IPS DF 6.9 (cell line): ENCODE data around the gene ACOT13.
"Not testable (repeated sequence)": the region's sequence is repeated elsewhere in the genome, so short reads cannot be mapped to it uniquely, and the experiment has no call there.

Source experiments
- DNase-seq: peaks from one replicate; pipeline ENCODE4 v3.0.0-alpha.2; 2013; ENCODE audit warnings: low read depth, low spot score
- H3K27ac ChIP-seq: one replicate; pipeline ENCODE4 v1.5.1; 2013; ENCODE audit warnings: low read length, control low read depth
- H3K27me3 ChIP-seq: 2 replicates; pipeline ENCODE4 v1.6.1; 2013; ENCODE audit warnings: mild to moderate bottlenecking, low read length; ENCODE audit not compliant: control insufficient read depth, insufficient read depth
- H3K36me3 ChIP-seq: 2 replicates; pipeline ENCODE4 v1.6.1; 2013; ENCODE audit warnings: low read length; ENCODE audit not compliant: control insufficient read depth, insufficient read depth
- H3K4me1 ChIP-seq: 2 replicates; pipeline ENCODE4 v1.6.1; 2013; ENCODE audit warnings: low read length; ENCODE audit not compliant: control insufficient read depth, insufficient read depth
- H3K4me3 ChIP-seq: 2 replicates; pipeline ENCODE4 v1.5.1; 2013; ENCODE audit warnings: mild to moderate bottlenecking, low read length
- H3K9me3 ChIP-seq: 2 replicates; pipeline ENCODE4 v1.6.1; 2013; ENCODE audit warnings: low read length, inconsistent platforms; ENCODE audit not compliant: control insufficient read depth, insufficient read depth
- WGBS: extraction: QIAGEN DNeasy Blood & Tissue Kit; methylation state at CpG from one replicate; pipeline ENCODE4 v1.1.7; 2013; ENCODE audit warnings: mixed read lengths, missing lambda C conversion rate; ENCODE audit not compliant: insufficient read length, insufficient coverage; 5-methylcytosine and 5-hydroxymethylcytosine counted together

ACOT13 gene

DNA sequence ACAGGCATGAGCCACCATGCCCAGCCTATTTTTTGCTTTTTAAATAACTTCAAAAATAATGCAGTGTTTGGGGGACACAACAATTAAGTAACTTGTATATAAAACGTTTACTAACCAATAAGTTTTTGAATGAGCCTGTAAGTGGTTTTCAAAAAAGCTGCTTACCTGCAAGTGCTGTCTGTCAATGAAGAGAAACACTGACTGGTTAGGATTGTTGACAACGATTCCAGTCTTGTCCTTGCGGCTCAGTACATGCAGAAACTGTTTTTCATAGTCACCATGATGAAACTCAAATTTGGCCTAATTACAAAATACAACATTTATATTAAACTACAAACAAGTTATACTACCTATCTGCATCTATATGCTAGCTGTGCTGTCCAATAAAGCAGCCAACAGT is 41.7 kb downstream of the ACOT13 start:
- no CpG with 5 or more reads among the region's 3 CpGs for WGBS

DNA sequence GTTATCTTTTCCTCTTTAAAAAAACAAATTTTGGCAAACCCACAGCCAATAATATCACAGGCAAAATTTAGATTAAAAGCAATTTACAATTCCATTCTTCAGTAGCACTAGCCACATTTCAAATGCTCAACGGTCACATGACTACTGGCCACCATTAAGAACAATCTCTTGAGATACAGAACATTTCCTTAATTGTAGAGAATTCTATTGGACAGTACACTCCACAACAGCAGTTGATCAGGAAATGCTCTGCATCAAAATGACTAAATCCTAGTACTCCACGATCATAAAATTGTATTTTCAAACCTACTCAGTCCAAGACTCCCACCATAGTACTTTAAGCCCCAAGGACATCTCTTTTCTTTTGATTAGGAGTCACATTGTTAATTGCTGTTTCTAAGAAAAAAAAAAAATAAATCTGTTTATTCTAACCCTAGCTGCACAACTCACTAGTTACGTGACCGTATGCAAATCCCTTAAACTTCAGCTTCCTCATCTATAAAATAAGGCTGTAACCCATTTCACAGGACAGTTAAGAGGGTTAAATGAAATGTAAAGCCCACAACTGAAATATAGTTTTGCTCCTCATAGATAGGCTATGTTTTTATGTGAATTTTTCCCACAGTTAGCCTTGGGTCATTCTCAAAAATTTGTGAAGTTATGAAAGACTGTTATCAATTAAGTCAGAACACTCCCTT is 42.3 kb downstream of the ACOT13 start:
- WGBS: no CpG with 5 or more reads among the region's 4 CpGs

More for the DNA sequence above, 41.7 kb downstream of the ACOT13 start:
- H3K4me3 ChIP-seq: no peak overlapping the region
- no peaks in the 10 kb centered on the region for H3K4me1 ChIP-seq
- H3K9me3 ChIP-seq: no peaks in the 10 kb centered on the region
- DNase-seq: no peak
- peaks cover 21% of the 10 kb centered on the region; the same call in 1 of the 2 replicates for H3K36me3 ChIP-seq
- no peaks in the 10 kb centered on the region for H3K27me3 ChIP-seq
- H3K27ac ChIP-seq: no peak overlapping the region

DNA sequence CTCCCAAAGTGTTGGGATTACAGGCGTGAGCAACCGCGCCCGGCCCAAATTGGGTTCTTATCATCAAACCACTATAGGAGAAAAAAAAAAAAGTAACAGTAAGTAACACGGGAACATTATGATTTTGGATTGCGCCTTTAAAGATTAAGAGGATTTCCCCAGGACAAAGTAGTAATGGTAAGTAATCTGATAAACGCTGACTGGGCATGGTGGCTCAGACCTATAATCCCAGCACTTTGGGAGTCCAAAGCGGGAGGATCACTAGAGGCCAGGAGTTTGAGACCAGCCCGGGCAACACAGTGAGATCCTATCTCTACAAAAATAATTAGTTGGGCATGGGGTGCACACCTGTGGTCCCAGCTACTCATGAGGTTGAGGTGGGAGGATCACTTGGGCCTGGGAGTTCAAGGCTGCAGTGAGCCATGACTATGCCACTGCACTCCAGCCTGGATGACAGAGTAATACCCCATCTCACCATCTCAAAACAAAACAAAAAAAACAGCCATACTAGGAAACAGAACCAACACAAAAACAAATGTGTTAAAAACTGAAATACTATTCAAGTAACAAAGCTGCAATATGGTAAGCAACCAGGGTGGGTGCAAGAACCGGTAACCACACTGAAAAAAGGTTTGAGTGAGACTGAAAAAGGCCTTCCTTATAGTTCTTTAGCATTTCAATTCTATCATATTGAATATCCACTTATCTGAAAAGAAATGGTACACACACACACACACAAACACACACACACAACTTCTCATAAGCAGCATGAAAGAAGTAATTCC is 43.8 kb downstream of the ACOT13 start:
- no CpG with 5 or more reads among the region's 10 CpGs for WGBS
- Histone ChIP-seq H3K4me3 (no peak overlapping the region), H3K36me3 (peaks cover 27% of the 10 kb centered on the region; the same call in 1 of the 2 replicates), H3K9me3 (no peaks in the 10 kb centered on the region), H3K27ac (no peak overlapping the region), H3K4me1 (no peaks in the 10 kb centered on the region), H3K27me3 (no peaks in the 10 kb centered on the region)
- DNase-seq: no peak

More for the DNA sequence above, 42.3 kb downstream of the ACOT13 start:
- H3K4me3 ChIP-seq: no peak overlapping the region
- no peak overlapping the region for H3K27ac ChIP-seq
- no peaks in the 10 kb centered on the region for H3K27me3 ChIP-seq
- no peaks in the 10 kb centered on the region for H3K9me3 ChIP-seq
- DNase-seq: no peak
- H3K4me1 ChIP-seq: no peaks in the 10 kb centered on the region
- peaks cover 21% of the 10 kb centered on the region; the same call in 1 of the 2 replicates for H3K36me3 ChIP-seq

DNA sequence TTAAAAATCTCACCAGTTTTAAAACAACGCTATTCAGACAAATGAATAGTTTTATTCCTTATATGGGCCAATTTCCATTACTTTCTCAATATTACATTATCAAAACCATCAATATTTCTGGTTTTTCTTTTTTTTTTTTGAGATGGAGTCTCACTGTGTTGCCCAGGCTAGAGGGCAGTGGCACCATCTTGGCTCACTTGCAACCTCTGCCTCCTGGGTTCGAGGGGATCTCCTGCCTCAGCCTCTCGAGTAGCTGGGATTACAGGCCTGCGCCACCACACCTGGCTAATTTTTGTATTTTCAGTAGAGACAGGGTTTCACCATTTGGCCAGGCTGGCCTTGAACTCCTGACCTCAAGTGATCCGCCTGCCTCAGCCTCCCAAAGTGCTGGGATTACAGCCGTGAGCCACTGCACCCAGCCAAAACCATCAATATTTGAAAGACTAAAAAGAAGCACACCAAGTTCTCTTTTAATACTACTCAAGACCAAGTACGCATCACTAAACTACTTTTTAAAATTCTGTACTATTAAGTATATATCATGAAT is 49.8 kb downstream of the ACOT13 start:
- H3K9me3 ChIP-seq, H3K4me1 ChIP-seq, DNase-seq, H3K27ac ChIP-seq, H3K4me3 ChIP-seq, H3K27me3 ChIP-seq: not testable (repeated sequence)
- peaks cover 12% of the 10 kb centered on the region; the same call in 1 of the 2 replicates for H3K36me3 ChIP-seq
- WGBS: 100% methylated on average over 1 of the region's 7 CpGs

DNA sequence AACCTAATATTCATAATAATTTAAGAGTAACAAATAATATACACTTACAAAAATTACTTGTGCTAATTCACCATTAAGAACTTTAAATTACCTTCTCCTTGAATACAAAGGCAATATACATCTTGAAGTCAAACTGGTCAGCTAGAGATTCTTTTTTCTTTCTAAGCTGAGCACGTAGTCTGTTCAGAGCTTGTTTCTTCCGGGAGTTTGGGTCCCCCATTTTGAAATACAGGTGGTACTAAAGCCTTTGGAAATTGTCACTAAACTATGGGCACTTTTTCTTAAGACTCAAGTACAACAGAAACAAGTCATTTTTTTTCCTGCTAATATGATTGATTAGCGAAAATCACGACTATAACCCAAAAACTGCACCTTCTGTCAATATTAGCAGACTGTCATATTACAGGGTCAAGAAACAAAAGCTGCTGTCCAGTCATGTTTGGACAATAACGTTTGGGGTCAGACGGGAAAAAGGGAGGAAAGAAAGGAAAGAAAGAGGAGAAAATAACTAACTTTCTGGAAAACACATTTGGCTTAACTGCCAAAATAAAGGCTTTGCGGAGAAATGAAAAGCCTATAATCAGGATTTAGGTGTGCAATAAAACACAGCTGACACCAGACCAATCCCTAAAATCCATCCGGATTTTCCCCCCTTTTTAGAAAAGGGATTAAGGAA is 51.7 kb downstream of the ACOT13 start:
- H3K9me3 ChIP-seq: no peaks in the 10 kb centered on the region
- H3K4me1 ChIP-seq: no peaks in the 10 kb centered on the region
- H3K36me3 ChIP-seq: peaks cover 9% of the 10 kb centered on the region; the same call in 1 of the 2 replicates
- DNase-seq: no peak
- H3K4me3 ChIP-seq: peak overlapping the region; percentile 84; the same call in 1 of the 2 replicates
- WGBS: no CpG with 5 or more reads among the region's 8 CpGs
- no peaks in the 10 kb centered on the region for H3K27me3 ChIP-seq
- no peak overlapping the region for H3K27ac ChIP-seq

DNA sequence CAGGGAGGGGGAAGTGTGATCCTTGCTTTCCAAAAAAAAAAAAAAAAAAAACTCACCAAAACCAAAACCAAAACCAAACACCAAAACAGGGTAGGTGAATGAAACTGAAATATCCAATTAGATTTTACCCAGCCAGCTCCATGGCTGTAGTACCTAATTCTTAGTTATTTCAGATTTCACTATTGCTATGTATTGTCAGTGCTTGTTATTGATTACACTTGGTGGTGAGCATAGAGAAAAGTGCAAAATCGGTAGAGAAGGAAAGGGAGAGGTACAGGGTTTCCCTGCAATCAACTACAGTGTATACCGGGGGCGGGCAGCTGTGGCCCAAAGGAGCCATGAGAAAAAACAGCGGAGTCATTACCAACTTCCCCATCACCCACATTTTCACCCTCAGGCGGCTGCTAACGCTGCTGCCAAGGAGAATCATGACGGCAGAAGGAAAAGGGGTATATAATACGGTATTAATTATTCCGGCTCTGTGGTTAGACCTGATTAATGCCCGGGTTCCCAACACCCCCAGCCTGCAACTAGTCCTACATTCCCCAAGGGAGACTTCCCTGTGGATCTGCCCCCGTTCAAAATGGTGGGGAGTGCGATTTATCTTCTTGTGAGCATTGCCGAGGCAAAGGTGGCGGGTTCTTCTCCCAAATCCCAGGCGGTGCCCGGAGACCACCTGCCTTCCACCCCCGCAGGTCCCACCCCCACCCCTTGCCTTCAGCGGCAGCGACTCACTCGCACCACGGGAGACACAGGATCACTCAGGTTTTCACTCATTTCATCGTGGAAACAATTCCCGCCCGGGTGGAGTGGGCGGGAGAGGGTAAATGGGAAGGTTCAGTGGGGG is 52.5 kb downstream of the ACOT13 start, which contains the start of gene C6orf62:
Gene C6orf62, minus strand, starts transcription at position 30 of the 847 bp plus-strand sequence. CDS start 486 bp downstream, outside the sequence.
- no peaks in the 10 kb centered on the region for H3K9me3 ChIP-seq
- H3K36me3 ChIP-seq: peaks cover 9% of the 10 kb centered on the region; the same call in 1 of the 2 replicates
- H3K4me1 ChIP-seq: no peaks in the 10 kb centered on the region
- no peak within 1 kb of the TSS for H3K27ac ChIP-seq
- no peak for DNase-seq
- no CpG with 5 or more reads among the region's 25 CpGs for WGBS
- no peaks in the 10 kb centered on the region for H3K27me3 ChIP-seq
- H3K4me3 ChIP-seq: peak within 1 kb of the TSS; percentile 84

DNA sequence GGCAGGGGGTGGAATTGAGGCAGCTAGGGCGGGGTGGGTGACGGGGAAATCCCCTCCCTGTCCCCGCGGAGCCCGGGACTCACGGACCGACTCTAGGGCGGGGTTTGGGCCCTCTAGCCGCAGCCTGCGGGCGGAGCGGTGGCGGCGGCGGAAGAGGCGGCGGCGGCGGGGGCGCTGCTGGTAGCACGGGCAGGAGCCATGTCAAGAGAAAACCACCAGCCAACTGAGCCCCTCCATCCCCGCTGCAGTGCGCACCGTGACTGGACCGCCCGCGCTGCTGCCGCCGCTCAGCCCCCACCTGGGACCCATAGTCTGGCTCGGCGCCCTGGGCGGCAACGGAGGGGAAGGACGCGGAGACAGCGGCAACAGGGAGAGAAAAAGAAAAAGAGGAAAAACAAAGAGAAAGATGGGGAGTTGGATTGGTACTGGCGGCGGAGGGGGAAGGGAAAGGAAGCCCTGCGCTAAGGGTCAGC is 53.3 kb downstream of the ACOT13 start:
- Histone ChIP-seq H3K9me3 (no peaks in the 10 kb centered on the region), H3K4me1 (no peaks in the 10 kb centered on the region), H3K36me3 (peaks cover 5% of the 10 kb centered on the region; the same call in 1 of the 2 replicates), H3K27me3 (no peaks in the 10 kb centered on the region), H3K27ac (no peak overlapping the region), H3K4me3 (peak overlapping the region; percentile 84)
- DNase-seq: no peak
- WGBS: no CpG with 5 or more reads among the region's 39 CpGs

DNA sequence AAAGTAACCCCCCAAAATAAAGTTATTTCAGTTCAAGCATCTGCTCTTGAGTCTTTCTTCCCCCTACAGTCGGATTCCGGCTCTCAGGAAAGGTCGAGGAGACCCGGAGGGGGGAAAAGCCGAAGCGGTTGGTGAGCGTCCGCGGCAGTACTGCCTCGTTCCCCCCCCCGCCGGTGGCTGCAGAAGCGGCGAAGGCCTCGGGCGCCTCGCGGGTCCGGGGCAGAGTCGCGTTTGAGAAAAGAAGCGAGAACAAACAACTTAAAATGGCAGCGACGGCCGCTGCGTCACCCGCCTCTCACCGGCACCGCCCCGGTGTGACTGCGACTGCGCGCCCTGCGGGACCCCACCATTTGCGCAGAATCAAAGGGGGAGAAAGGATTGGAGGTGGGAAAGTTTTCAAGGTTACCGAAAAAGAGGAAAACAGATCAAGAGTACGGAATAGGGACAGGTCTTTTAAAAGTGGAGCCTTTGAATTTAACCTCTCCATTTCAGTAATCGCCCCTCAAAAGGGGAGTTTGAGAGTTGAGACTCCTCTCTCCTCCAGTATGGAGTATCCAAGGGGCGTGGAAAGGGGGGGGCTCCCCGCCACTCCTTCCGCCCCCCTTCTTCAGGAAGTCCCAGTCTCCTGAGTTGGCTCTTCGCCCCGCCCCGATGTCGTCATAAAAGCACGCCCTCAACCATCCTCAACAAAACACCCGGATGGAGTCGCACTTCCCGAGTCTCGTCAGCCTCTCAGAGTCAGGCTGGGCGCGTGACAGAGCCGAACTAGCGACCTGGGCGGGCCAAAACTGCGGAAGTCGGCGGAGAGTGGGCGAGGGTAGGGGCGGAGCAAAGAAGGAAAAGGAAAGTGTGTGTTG is 54.0 kb downstream of the ACOT13 start:
- no peaks in the 10 kb centered on the region for H3K9me3 ChIP-seq
- no peak overlapping the region for H3K27ac ChIP-seq
- peaks cover 3% of the 10 kb centered on the region; the same call in 1 of the 2 replicates for H3K36me3 ChIP-seq
- peak overlapping the region; percentile 84 for H3K4me3 ChIP-seq
- DNase-seq: peak; percentile 100
- no peaks in the 10 kb centered on the region for H3K27me3 ChIP-seq
- no CpG with 5 or more reads among the region's 60 CpGs for WGBS
- H3K4me1 ChIP-seq: no peaks in the 10 kb centered on the region
